Sigmoid colon (tissue), 4 donors: ENCODE results near the gene UPK3A.

ENCODE experiments used
- CTCF ChIP-seq, 4 experiments: fragments of 450-650 bp in 3 of 4; fragments of 200-600 bp in 1 of 4; IDR thresholded peaks; one replicate each; pipeline ENCODE4 v1.5.1; 2016 to 2019; ENCODE audit warnings: antibody characterized with exemption in 4 of 4, mild to moderate bottlenecking in 3 of 4, moderate library complexity in 2 of 4
- EP300 ChIP-seq, 4 donors: sonication (generic); formaldehyde crosslinking; IDR thresholded peaks; one replicate each; pipeline ENCODE4 v1.6.1; 2017; ENCODE audit warnings: antibody characterized with exemption in 4 of 4
- POLR2A ChIP-seq, 2 donors: fragments of 450-650 bp; IDR thresholded peaks; one replicate each; pipeline ENCODE4 v1.6.1; 2016; ENCODE audit warnings: antibody characterized with exemption in 2 of 2, mild to moderate bottlenecking in 2 of 2, moderate library complexity in 2 of 2
- POLR2AphosphoS5 ChIP-seq, 4 donors: sonication (generic); formaldehyde crosslinking; IDR thresholded peaks; one replicate each; pipeline ENCODE4 v1.6.1; 2017; ENCODE audit warnings: antibody characterized with exemption in 4 of 4

- TF ChIP-seq CTCF (IDR thresholded peaks at IDR 0.05): no peak
- no peak for TF ChIP-seq POLR2A (IDR thresholded peaks at IDR 0.05)
- no peak for TF ChIP-seq POLR2AphosphoS5 (IDR thresholded peaks at IDR 0.05)
- TF ChIP-seq EP300 (IDR thresholded peaks at IDR 0.05): no peak
These were observed 28.1 kb downstream of the UPK3A start for GRCh38 chr22:45312856-45313255.
